Measurements from ENCODE around the gene GTF2A1L. TPM values are rescaled to one million over a fixed set of nuclear protein-coding genes. Genes with fewer than 3 reads are reported as not detected.

The GTF2A1L gene
- total RNA-seq = 0.47 TPM
- 0.57 TPM for polyA plus RNA-seq
- long read RNA-seq, donor 1 = 0 reads
- long read RNA-seq, donor 2 = 0 reads
- long read RNA-seq, donor 3 = 0 reads
- long read RNA-seq, donor 4 = 0 reads
- long read RNA-seq, donor 5 = 0 reads
- long read RNA-seq, donor 6 = 0 reads
- long read RNA-seq, donor 7 = 0 reads
- long read RNA-seq, donor 8 = 0 reads
- long read RNA-seq, donor 9 = 0 reads
- long read RNA-seq, donor 10 = 0 reads

- Histone ChIP-seq H3K27ac (ENCODE audit: low read depth in 1 of 2, low read length in 1 of 2) (no peak within 1 kb of the TSS), H3K27me3 (ENCODE audit: control insufficient read depth in 2 of 2, insufficient read depth in 1 of 2, low read length in 1 of 2) (no peaks in the 10 kb centered on the region), H3K9me3 (ENCODE audit: control insufficient read depth in 2 of 2, insufficient read depth in 1 of 2, low read length in 1 of 2) (no peaks in the 10 kb centered on the region), H3K36me3 (ENCODE audit: control insufficient read depth in 2 of 2, insufficient read depth in 2 of 2, low read length in 1 of 2) (no peaks in the 10 kb centered on the region), H3K4me1 (ENCODE audit: control insufficient read depth in 2 of 2, insufficient read depth in 2 of 2, low read length in 2 of 2) (no peaks in the 10 kb centered on the region), H3K4me3 (ENCODE audit: low read length in 2 of 2) (no peak within 1 kb of the TSS)
- DNase-seq (ENCODE audit: low read depth in 6 of 9, low spot score in 9 of 9) = no peak
- 84% methylated on average over 26 of the region's 26 CpGs for WGBS
Observed at GRCh38 chr2:48617618-48618017, at the start of gene GTF2A1L. TSS of gene GTF2A1L (plus strand) at chr2:48617856. CDS start at chr2:48617875, 19 bp downstream.

GRCh38 chr2:48568547-48568946 lies 49.1 kb upstream of the GTF2A1L start:
- no peaks in the 10 kb centered on the region for H3K27me3 ChIP-seq (ENCODE audit: control insufficient read depth in 2 of 2, insufficient read depth in 1 of 2, low read length in 1 of 2)
- DNase-seq (ENCODE audit: low read depth in 6 of 9, low spot score in 9 of 9) = no peak
- H3K36me3 ChIP-seq (ENCODE audit: control insufficient read depth in 2 of 2, insufficient read depth in 2 of 2, low read length in 1 of 2) = no peaks in the 10 kb centered on the region
- WGBS = 91% methylated on average over 4 of the region's 4 CpGs
- H3K4me1 ChIP-seq (ENCODE audit: control insufficient read depth in 2 of 2, insufficient read depth in 2 of 2, low read length in 2 of 2) = no peaks in the 10 kb centered on the region
- no peaks in the 10 kb centered on the region for H3K9me3 ChIP-seq (ENCODE audit: control insufficient read depth in 2 of 2, insufficient read depth in 1 of 2, low read length in 1 of 2)
- H3K27ac ChIP-seq (ENCODE audit: low read depth in 1 of 2, low read length in 1 of 2) = no peak overlapping the region
- no peak overlapping the region for H3K4me3 ChIP-seq (ENCODE audit: low read length in 2 of 2)

GRCh38 chr2:48569433-48569832 lies 48.2 kb upstream of the GTF2A1L start:
- Histone ChIP-seq H3K36me3 (ENCODE audit: control insufficient read depth in 2 of 2, insufficient read depth in 2 of 2, low read length in 1 of 2) (no peaks in the 10 kb centered on the region), H3K27ac (ENCODE audit: low read depth in 1 of 2, low read length in 1 of 2) (no peak overlapping the region), H3K4me3 (ENCODE audit: low read length in 2 of 2) (no peak overlapping the region)

GRCh38 chr2:48572816-48573215 lies 44.8 kb upstream of the GTF2A1L start:
- H3K4me1 ChIP-seq (ENCODE audit: control insufficient read depth in 2 of 2, insufficient read depth in 2 of 2, low read length in 2 of 2) = no peaks in the 10 kb centered on the region
- 88% methylated on average over 5 of the region's 5 CpGs for WGBS
- H3K9me3 ChIP-seq (ENCODE audit: control insufficient read depth in 2 of 2, insufficient read depth in 1 of 2, low read length in 1 of 2) = no peaks in the 10 kb centered on the region
- no peaks in the 10 kb centered on the region for H3K27me3 ChIP-seq (ENCODE audit: control insufficient read depth in 2 of 2, insufficient read depth in 1 of 2, low read length in 1 of 2)
- no peak overlapping the region for H3K27ac ChIP-seq (ENCODE audit: low read depth in 1 of 2, low read length in 1 of 2)
- no peak for DNase-seq (ENCODE audit: low read depth in 6 of 9, low spot score in 9 of 9)
- no peaks in the 10 kb centered on the region for H3K36me3 ChIP-seq (ENCODE audit: control insufficient read depth in 2 of 2, insufficient read depth in 2 of 2, low read length in 1 of 2)
- H3K4me3 ChIP-seq (ENCODE audit: low read length in 2 of 2) = no peak overlapping the region

More at GRCh38 chr2:48569433-48569832, 48.2 kb upstream of the GTF2A1L start:
- H3K9me3 ChIP-seq (ENCODE audit: control insufficient read depth in 2 of 2, insufficient read depth in 1 of 2, low read length in 1 of 2) = no peaks in the 10 kb centered on the region
- H3K4me1 ChIP-seq (ENCODE audit: control insufficient read depth in 2 of 2, insufficient read depth in 2 of 2, low read length in 2 of 2) = no peaks in the 10 kb centered on the region
- DNase-seq (ENCODE audit: low read depth in 6 of 9, low spot score in 9 of 9) = no peak
- H3K27me3 ChIP-seq (ENCODE audit: control insufficient read depth in 2 of 2, insufficient read depth in 1 of 2, low read length in 1 of 2) = no peaks in the 10 kb centered on the region

GRCh38 chr2:48574353-48575287 lies 43.0 kb upstream of the GTF2A1L start:
- 51% methylated on average over 9 of the region's 9 CpGs for WGBS
- Histone ChIP-seq H3K4me1 (ENCODE audit: control insufficient read depth in 2 of 2, insufficient read depth in 2 of 2, low read length in 2 of 2) (no peaks in the 10 kb centered on the region), H3K36me3 (ENCODE audit: control insufficient read depth in 2 of 2, insufficient read depth in 2 of 2, low read length in 1 of 2) (no peaks in the 10 kb centered on the region), H3K27me3 (ENCODE audit: control insufficient read depth in 2 of 2, insufficient read depth in 1 of 2, low read length in 1 of 2) (no peaks in the 10 kb centered on the region), H3K27ac (ENCODE audit: low read depth in 1 of 2, low read length in 1 of 2) (no peak overlapping the region), H3K4me3 (ENCODE audit: low read length in 2 of 2) (no peak overlapping the region), H3K9me3 (ENCODE audit: control insufficient read depth in 2 of 2, insufficient read depth in 1 of 2, low read length in 1 of 2) (no peaks in the 10 kb centered on the region)
- no peak for DNase-seq (ENCODE audit: low read depth in 6 of 9, low spot score in 9 of 9)

- Histone ChIP-seq H3K4me3 (ENCODE audit: low read length in 2 of 2) (no peak overlapping the region), H3K36me3 (ENCODE audit: control insufficient read depth in 2 of 2, insufficient read depth in 2 of 2, low read length in 1 of 2) (no peaks in the 10 kb centered on the region), H3K27ac (ENCODE audit: low read depth in 1 of 2, low read length in 1 of 2) (no peak overlapping the region), H3K4me1 (ENCODE audit: control insufficient read depth in 2 of 2, insufficient read depth in 2 of 2, low read length in 2 of 2) (no peaks in the 10 kb centered on the region), H3K9me3 (ENCODE audit: control insufficient read depth in 2 of 2, insufficient read depth in 1 of 2, low read length in 1 of 2) (no peaks in the 10 kb centered on the region), H3K27me3 (ENCODE audit: control insufficient read depth in 2 of 2, insufficient read depth in 1 of 2, low read length in 1 of 2) (no peaks in the 10 kb centered on the region)
- DNase-seq (ENCODE audit: low read depth in 6 of 9, low spot score in 9 of 9) = no peak
- WGBS = 91% methylated on average over 4 of the region's 4 CpGs
Observed at GRCh38 chr2:48578313-48578712, 39.3 kb upstream of the GTF2A1L start.

- 97% methylated on average over 3 of the region's 3 CpGs for WGBS
- Histone ChIP-seq H3K4me3 (ENCODE audit: low read length in 2 of 2) (no peak overlapping the region), H3K27me3 (ENCODE audit: control insufficient read depth in 2 of 2, insufficient read depth in 1 of 2, low read length in 1 of 2) (no peaks in the 10 kb centered on the region), H3K4me1 (ENCODE audit: control insufficient read depth in 2 of 2, insufficient read depth in 2 of 2, low read length in 2 of 2) (no peaks in the 10 kb centered on the region), H3K36me3 (ENCODE audit: control insufficient read depth in 2 of 2, insufficient read depth in 2 of 2, low read length in 1 of 2) (no peaks in the 10 kb centered on the region), H3K9me3 (ENCODE audit: control insufficient read depth in 2 of 2, insufficient read depth in 1 of 2, low read length in 1 of 2) (no peaks in the 10 kb centered on the region), H3K27ac (ENCODE audit: low read depth in 1 of 2, low read length in 1 of 2) (no peak overlapping the region)
- no peak for DNase-seq (ENCODE audit: low read depth in 6 of 9, low spot score in 9 of 9)
Observed at GRCh38 chr2:48583961-48584360, 33.7 kb upstream of the GTF2A1L start.

GRCh38 chr2:48584551-48584950 lies 33.1 kb upstream of the GTF2A1L start:
- no peak overlapping the region for H3K27ac ChIP-seq (ENCODE audit: low read depth in 1 of 2, low read length in 1 of 2)

GRCh38 chr2:48586433-48586832 lies 31.2 kb upstream of the GTF2A1L start:
- Histone ChIP-seq H3K27me3 (ENCODE audit: control insufficient read depth in 2 of 2, insufficient read depth in 1 of 2, low read length in 1 of 2) (no peaks in the 10 kb centered on the region), H3K36me3 (ENCODE audit: control insufficient read depth in 2 of 2, insufficient read depth in 2 of 2, low read length in 1 of 2) (no peaks in the 10 kb centered on the region), H3K9me3 (ENCODE audit: control insufficient read depth in 2 of 2, insufficient read depth in 1 of 2, low read length in 1 of 2) (no peaks in the 10 kb centered on the region), H3K4me1 (ENCODE audit: control insufficient read depth in 2 of 2, insufficient read depth in 2 of 2, low read length in 2 of 2) (no peaks in the 10 kb centered on the region), H3K4me3 (ENCODE audit: low read length in 2 of 2) (no peak overlapping the region), H3K27ac (ENCODE audit: low read depth in 1 of 2, low read length in 1 of 2) (no peak overlapping the region)
- no peak for DNase-seq (ENCODE audit: low read depth in 6 of 9, low spot score in 9 of 9)
- 66% methylated on average over 4 of the region's 4 CpGs for WGBS

More at GRCh38 chr2:48584551-48584950, 33.1 kb upstream of the GTF2A1L start:
- Histone ChIP-seq H3K4me1 (ENCODE audit: control insufficient read depth in 2 of 2, insufficient read depth in 2 of 2, low read length in 2 of 2) (no peaks in the 10 kb centered on the region), H3K9me3 (ENCODE audit: control insufficient read depth in 2 of 2, insufficient read depth in 1 of 2, low read length in 1 of 2) (no peaks in the 10 kb centered on the region), H3K36me3 (ENCODE audit: control insufficient read depth in 2 of 2, insufficient read depth in 2 of 2, low read length in 1 of 2) (no peaks in the 10 kb centered on the region), H3K27me3 (ENCODE audit: control insufficient read depth in 2 of 2, insufficient read depth in 1 of 2, low read length in 1 of 2) (no peaks in the 10 kb centered on the region), H3K4me3 (ENCODE audit: low read length in 2 of 2) (no peak overlapping the region)
- DNase-seq (ENCODE audit: low read depth in 6 of 9, low spot score in 9 of 9) = no peak
- WGBS = 98% methylated on average over 4 of the region's 4 CpGs
